HG03196 (cell line): ENCODE data around the gene TASOR2.

Source experiments
- ATAC-seq: cut with Tn5 transposase; IDR thresholded peaks from one replicate; pipeline ENCODE4 v1.9.1; 2021; ENCODE audit not compliant: unreplicated experiment

The TASOR2 gene

DNA sequence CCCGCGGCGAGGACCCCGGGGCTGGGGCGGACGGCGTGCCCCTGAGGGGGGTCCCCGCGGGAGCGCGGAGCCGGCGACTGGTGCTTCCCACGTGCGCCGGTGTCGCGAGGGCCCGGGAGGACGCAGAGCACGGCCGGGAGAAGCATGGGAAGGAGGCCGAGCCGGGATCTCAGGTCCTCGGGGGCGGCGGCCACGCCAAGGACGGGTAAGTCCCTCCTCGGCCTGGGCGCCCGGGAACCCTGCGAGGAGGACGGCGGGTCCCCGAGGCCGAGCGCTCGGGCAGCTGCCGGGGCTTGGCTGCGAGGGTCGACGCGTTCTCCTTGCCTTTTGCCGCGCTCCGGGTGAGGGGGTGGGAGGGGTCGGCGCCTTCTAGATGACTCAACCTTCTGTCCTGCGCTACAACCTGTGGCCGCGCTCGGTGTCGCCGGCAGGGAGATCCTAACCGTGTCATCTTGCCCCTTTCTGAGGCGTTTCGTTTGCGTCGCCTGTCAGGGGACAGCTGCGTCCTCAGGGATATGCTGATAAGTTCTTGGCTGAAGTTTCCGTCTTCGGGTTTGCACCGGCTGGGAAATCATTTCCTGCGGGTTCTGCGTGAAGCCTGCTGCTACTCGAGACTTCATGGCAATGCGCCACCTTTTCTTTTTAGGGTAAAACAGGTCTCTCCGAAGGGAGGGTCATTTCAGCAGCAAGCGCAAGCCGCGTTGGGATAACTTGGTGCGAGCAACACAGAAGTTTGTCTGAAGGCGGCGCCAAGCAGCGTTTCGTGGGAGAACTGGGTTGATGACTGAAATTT, 529 bp downstream of the TASOR2 start:
- ATAC-seq, result peak; percentile 52

DNA sequence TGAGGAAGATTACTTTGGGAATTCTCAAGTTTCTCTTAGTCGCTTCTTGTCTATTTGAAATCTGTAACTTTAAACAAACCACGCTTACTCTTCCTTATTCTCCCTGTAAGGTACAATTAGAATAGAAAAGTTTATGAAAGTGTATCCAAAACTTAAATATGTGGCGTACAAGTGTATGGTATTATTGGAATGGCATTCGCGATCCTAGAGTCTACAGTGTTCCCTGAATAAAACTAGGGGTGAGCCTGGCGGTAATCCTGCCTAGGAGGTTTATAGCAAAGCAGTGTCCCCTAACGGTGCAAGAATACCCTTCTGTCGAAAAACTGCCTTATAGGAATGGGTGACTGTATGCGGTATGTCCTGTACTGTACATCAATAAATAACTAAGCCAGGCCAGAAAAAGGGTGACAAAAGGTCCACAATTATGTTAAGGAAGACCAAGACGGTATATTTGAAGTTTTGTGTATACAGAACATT, 1.2 kb downstream of the TASOR2 start:
- ATAC-seq, result no peak

DNA sequence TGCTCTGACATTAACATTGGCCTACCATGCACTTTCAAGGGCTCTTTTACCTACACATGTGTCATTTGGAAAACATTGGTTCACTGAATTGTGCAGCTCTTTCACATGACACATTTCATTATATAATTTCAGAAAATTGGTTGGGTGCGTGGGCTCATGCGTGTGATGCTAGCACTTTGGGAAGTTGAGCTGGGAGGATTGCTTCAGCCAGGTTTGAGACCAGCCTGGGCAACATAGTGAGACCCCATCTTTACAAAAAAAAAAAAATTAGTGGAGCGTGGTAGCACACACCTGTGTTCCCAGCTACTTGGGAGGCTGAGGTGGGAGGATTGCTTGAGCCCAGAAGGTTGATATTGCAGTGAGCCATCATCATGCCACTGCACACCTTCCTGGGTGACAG, 3.9 kb downstream of the TASOR2 start:
- ATAC-seq, result no peak

DNA sequence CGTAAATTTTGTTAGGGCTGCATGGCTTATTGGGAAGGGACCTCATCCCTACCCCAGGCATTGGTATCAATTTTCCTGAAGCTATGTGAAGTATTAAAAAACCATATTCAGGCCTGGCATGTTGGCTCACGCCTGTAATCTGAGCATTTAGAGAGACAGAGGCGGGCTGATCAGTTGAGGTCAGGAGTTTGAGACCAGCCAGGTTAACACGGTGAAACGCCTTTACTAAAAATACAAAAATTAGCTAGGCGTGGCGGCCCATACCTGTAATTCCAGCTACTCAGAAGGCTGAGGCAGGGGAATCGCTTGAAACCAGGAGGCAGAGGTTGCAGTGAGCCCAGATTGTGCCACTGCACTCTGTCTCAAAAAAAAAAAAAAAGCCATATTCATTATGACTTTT, 7.1 kb downstream of the TASOR2 start:
- no peak for ATAC-seq

- peak; percentile 80 for ATAC-seq
Observed at GRCh38 chr10:5692461-5693358, 8.1 kb downstream of the TASOR2 start.

DNA sequence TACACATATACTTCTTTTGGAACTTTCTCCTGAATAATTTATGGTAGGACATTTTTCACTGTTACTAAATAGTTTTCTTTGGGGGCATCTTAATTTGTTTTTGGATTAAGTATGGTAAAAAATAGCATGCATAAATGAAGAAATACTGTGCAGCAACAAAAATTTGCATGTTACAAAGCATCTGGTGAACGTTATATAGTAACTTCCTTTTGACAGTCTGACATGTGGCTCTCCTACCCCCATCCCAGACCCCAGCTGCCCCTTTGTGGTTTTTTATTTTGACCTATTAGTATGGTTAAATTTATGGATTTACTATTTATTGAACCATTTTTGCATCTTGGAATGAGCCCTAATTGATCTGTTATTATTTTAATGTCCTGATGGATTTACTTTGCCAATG, 9.9 kb downstream of the TASOR2 start:
- ATAC-seq, result no peak

DNA sequence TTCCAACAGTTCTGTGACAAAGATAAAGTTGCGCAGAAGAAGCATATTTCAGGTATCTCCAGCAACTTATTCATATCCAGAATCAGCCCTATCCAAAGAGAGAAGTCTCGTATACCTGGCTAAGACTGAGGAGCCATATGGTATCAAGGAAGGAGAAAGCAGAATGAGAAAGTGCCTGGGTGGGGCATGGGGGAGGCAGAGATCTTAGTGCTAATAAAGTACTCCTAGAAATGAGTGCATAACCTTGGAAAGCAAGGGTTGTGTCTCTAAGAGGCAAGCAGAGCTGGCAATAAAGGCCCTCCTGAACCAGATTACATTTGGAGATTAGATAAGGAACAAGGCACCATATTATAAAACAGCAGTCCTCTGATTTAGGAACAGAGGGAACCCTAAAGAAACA, 12.7 kb downstream of the TASOR2 start:
- no peak for ATAC-seq

DNA sequence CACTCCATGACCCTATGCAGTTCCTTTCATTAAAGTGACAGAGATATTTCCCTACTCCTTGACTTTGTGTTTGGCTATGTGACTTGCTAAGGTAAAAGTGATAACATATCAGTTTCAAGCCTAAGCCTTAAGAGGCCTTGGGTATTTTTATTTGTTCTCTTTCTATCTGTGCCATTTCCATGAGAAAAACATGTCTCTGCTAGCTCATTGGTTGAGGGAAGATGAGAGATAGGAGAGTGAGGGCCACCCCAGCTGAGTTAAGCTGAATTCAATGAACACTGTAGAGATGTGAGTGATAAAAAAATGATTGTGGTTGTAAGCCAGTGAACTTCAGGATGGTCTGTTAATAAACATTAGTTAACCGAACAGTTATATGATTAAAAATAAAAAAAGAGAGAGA, 13.4 kb downstream of the TASOR2 start:
- ATAC-seq, result no peak

DNA sequence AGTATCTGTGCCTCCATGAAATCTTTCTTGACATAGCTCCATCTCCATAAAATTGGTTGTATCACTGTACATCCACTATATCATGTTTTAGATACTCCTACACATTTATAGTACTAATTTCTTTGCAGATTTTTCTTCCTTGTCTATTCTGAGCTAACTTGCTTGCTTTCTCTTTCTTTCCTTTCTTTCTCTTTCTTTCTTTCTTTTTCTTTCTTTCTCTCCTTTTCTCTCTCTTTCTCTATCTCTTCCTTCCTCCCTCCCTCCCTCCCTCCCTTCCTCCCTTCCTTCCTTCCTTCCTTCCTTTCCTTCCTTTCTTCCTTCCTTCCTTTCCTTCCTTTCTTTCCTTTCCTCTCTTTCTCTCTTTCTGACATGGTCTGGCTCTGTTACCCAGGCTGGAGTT, 23.7 kb downstream of the TASOR2 start:
- no peak for ATAC-seq

DNA sequence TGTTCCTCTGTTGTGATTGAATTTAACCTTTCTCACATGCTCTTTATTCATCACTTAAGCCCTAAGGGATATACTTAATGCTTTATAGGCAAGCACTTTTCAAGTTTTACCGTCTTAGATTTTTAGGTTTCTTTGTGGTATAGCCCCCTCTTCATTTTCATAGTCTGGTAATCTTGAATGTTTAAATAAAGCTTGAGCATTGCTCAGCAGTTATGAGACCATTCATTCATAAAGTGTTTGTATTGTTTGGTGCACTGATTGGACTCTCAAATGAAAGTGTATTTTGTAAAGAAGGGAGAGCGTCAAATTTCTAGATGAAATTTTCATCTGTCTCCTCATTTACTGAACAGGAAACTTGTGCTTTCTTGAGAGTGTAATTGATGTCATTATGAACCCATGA, 25.2 kb downstream of the TASOR2 start:
- no peak for ATAC-seq

GRCh38 chr10:5710859-5711258, 26.2 kb downstream of the TASOR2 start:
- no peak for ATAC-seq

- ATAC-seq, result no peak
Observed at GRCh38 chr10:5711642-5712041, 27.0 kb downstream of the TASOR2 start.

GRCh38 chr10:5719546-5719945, 34.9 kb downstream of the TASOR2 start:
- ATAC-seq, result no peak

DNA sequence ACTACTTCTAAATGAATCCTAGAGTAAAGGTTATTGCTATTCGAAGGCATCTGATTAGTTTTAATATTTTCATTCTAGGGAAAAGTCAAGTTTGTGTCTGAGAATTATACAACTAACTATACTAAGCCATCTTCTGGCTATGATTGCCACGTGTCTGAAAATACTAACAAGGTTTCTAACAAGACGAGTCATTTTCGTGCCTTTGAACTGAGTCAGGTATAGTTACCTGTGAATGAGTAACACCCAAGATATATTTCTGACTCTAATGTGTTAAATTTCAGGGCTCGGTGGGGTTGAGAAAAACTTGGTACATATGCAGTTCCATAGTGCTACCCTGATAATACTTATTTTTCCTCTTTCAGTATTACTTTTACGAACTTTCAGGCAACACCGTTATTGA, 35.5 kb downstream of the TASOR2 start:
- no peak for ATAC-seq

DNA sequence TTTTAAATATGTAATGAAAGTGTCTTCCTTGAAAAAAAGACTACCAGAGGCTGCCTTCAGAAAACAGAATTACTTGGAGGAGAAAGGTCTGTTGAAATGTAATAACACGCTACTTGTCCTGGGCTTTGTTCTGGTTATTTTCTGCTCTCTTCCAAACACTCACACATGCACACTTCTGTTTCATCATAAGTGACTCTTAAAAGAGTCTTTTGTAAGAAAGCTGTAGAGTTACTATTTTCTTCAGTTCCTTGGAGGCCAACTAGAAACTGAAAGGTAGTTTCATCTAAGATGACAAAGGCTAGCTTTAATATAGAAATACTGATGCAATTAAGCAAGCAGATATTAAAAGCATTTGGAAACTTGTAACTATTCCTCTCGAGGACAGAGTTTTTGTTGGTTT, 39.1 kb downstream of the TASOR2 start:
- no peak for ATAC-seq

- ATAC-seq, result no peak
Observed at GRCh38 chr10:5730766-5731165, 46.1 kb downstream of the TASOR2 start.

GRCh38 chr10:5731559-5731958, 46.9 kb downstream of the TASOR2 start:
- no peak for ATAC-seq

GRCh38 chr10:5732141-5732540, 47.5 kb downstream of the TASOR2 start:
- ATAC-seq, result no peak
